ENCODE results near the gene EML5.

The EML5 gene

DNA sequence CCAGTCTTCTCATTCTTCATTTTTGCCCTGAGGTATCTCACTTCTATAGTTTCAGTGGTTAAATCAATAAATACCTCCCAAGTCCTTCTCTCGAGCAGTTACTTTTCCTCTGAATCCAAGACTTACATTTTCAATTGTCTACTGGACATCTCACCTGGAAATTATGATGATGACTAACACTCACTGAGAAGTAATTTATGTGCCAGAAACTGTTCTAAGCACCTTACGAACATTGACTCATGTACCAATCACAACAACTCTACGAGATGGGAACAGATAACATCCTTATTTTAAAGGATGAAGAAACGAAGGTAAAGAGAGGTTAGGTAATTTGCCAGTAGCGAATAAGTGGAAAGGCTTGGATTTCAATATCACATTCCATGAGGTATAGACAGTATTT, 94.1 kb downstream of the EML5 start:
- TF ChIP-seq CTCF (IDR thresholded peaks at IDR 0.05) = no peak
- Histone ChIP-seq H3K4me1 (no peaks in the 10 kb centered on the region), H2AFZ (no peak overlapping the region), H3K9me3 (ENCODE audit: control insufficient read depth, low read length) (no peaks in the 10 kb centered on the region), H3K4me2 (ENCODE audit: low read length) (no peak overlapping the region), H3K27me3 (ENCODE audit: control insufficient read depth, insufficient read depth, low read length) (no peaks in the 10 kb centered on the region), H3K9ac (no peak overlapping the region), H3K36me3 (ENCODE audit: control insufficient read depth, insufficient read depth, low read length) (no peaks in the 10 kb centered on the region), H3K27ac (no peak overlapping the region), H3K79me2 (no peaks in the 10 kb centered on the region), H3K4me3 (ENCODE audit: low read depth, low read length) (no peak overlapping the region)

- H3K4me1 ChIP-seq = no peaks in the 10 kb centered on the region
- no peak for TF ChIP-seq CTCF (IDR thresholded peaks at IDR 0.05)
These were observed 96.9 kb downstream of the EML5 start for GRCh38 chr14:88695870-88696269.

GRCh38 chr14:88688386-88688785, 104.4 kb downstream of the EML5 start:
- Histone ChIP-seq H3K79me2 (no peaks in the 10 kb centered on the region), H3K4me2 (ENCODE audit: low read length) (no peak overlapping the region), H3K36me3 (ENCODE audit: control insufficient read depth, insufficient read depth, low read length) (no peaks in the 10 kb centered on the region), H3K27ac (no peak overlapping the region), H3K9ac (no peak overlapping the region), H3K27me3 (ENCODE audit: control insufficient read depth, insufficient read depth, low read length) (no peaks in the 10 kb centered on the region), H3K4me1 (no peaks in the 10 kb centered on the region), H3K9me3 (ENCODE audit: control insufficient read depth, low read length) (no peaks in the 10 kb centered on the region), H2AFZ (no peak overlapping the region), H3K4me3 (ENCODE audit: low read depth, low read length) (no peak overlapping the region)
- TF ChIP-seq CTCF (IDR thresholded peaks at IDR 0.05) = no peak

More at GRCh38 chr14:88695870-88696269, 96.9 kb downstream of the EML5 start:
- H3K4me2 ChIP-seq (ENCODE audit: low read length) = no peak overlapping the region
- H3K27ac ChIP-seq = no peak overlapping the region
- H3K9me3 ChIP-seq (ENCODE audit: control insufficient read depth, low read length) = no peaks in the 10 kb centered on the region
- H3K9ac ChIP-seq = no peak overlapping the region
- H3K79me2 ChIP-seq = no peaks in the 10 kb centered on the region
- H3K27me3 ChIP-seq (ENCODE audit: control insufficient read depth, insufficient read depth, low read length) = no peaks in the 10 kb centered on the region
- no peak overlapping the region for H3K4me3 ChIP-seq (ENCODE audit: low read depth, low read length)
- no peaks in the 10 kb centered on the region for H3K36me3 ChIP-seq (ENCODE audit: control insufficient read depth, insufficient read depth, low read length)
- H2AFZ ChIP-seq = no peak overlapping the region

DNA sequence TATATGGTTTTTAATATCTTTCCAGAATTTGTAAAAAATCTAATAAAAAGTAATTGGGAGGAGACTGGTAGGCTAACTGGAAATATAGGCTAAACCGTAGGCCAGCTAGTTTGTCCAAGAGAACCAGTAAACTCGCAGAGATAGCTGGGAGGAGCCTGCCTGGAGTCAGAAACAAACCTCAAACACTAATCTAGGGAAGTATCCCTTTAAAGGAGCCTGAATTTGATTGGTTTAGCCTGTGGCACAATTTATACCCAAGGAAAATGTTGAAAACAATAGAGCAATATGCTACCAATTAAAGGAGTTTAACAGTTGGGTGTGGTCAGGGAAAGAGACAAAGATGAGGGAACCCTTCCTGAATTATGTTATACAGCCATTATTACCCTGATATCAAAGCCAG, 109.6 kb downstream of the EML5 start:
- Histone ChIP-seq H3K9me3 (ENCODE audit: control insufficient read depth, low read length) (no peaks in the 10 kb centered on the region), H3K27ac (no peak overlapping the region), H3K9ac (no peak overlapping the region), H3K4me1 (no peaks in the 10 kb centered on the region), H3K4me3 (ENCODE audit: low read depth, low read length) (no peak overlapping the region), H2AFZ (no peak overlapping the region), H3K4me2 (ENCODE audit: low read length) (no peak overlapping the region), H3K79me2 (no peaks in the 10 kb centered on the region), H3K36me3 (ENCODE audit: control insufficient read depth, insufficient read depth, low read length) (no peaks in the 10 kb centered on the region), H3K27me3 (ENCODE audit: control insufficient read depth, insufficient read depth, low read length) (no peaks in the 10 kb centered on the region)
- no peak for TF ChIP-seq CTCF (IDR thresholded peaks at IDR 0.05)

DNA sequence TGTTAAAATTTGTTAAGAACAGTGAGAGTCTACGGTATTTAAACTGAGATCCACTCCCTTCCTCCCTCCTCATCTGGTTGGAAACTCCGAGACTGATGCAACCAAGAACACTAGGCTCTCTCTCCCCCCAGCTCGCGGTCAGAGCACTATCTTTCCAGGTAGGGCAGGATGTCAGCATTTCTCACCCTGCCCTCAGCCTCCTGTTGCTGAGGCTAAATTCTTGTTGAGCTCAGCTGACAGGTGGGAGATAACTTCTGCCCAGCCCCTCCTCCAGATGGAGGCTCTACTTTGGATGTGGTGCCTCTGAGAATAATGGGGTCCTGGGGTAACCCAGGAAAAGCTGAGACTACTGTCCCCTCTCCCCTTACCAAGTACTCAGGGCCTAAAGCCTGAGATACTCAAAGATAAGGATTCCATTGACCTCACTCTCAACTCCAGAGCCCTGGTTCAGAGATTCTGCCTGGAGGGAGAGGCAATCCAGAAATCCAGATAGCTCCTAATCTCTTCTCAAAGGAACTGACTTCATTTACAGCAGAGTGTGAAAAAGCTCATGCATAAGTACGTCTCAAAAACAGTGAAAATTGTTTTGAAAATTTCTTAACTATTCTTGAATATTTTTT, 110.1 kb downstream of the EML5 start:
- no peaks in the 10 kb centered on the region for H3K27me3 ChIP-seq (ENCODE audit: control insufficient read depth, insufficient read depth, low read length)
- no peaks in the 10 kb centered on the region for H3K36me3 ChIP-seq (ENCODE audit: control insufficient read depth, insufficient read depth, low read length)
- H3K4me3 ChIP-seq (ENCODE audit: low read depth, low read length) = no peak overlapping the region
- no peaks in the 10 kb centered on the region for H3K9me3 ChIP-seq (ENCODE audit: control insufficient read depth, low read length)
- H3K4me2 ChIP-seq (ENCODE audit: low read length) = no peak overlapping the region
- no peaks in the 10 kb centered on the region for H3K4me1 ChIP-seq
- no peaks in the 10 kb centered on the region for H3K79me2 ChIP-seq
- no peak overlapping the region for H2AFZ ChIP-seq
- H3K27ac ChIP-seq = no peak overlapping the region
- TF ChIP-seq CTCF (IDR thresholded peaks at IDR 0.05) = no peak
- H3K9ac ChIP-seq = no peak overlapping the region
